ENCODE data around the gene FLNB. TPM values are rescaled to one million over a fixed set of nuclear protein-coding genes. Genes with fewer than 3 reads are reported as not detected.

FLNB gene
- total RNA-seq, 1 donor from 2014 or later = 80.9 TPM

GRCh38 chr3:58084166-58084565 is 75.9 kb downstream of the FLNB start:
- H3K4me3 ChIP-seq (ENCODE audit: low read length in 3 of 3) = no peak overlapping the region
- H3K36me3 ChIP-seq (ENCODE audit: control insufficient read depth in 3 of 3, insufficient read depth in 3 of 3, low read length in 3 of 3) = peaks cover 0 to 9% (median 0%) of the 10 kb centered on the region in 3 donors
- no peak overlapping the region for H3K9ac ChIP-seq (ENCODE audit: low read depth in 1 of 3, low read length in 3 of 3)
- peaks cover 0 to 6% (median 4%) of the 10 kb centered on the region in 3 donors for H3K4me1 ChIP-seq (ENCODE audit: control insufficient read depth in 3 of 3, insufficient read depth in 3 of 3, low read length in 3 of 3)
- no peaks in the 10 kb centered on the region for H3K27me3 ChIP-seq (ENCODE audit: control insufficient read depth in 3 of 3, insufficient read depth in 3 of 3, low read length in 3 of 3)
- no peaks in the 10 kb centered on the region for H3K9me3 ChIP-seq (ENCODE audit: control insufficient read depth in 3 of 3, low read length in 3 of 3)
- no peak overlapping the region for H3K27ac ChIP-seq (ENCODE audit: low read depth, low read length)

GRCh38 chr3:58084788-58085543 is 76.7 kb downstream of the FLNB start:
- no peaks in the 10 kb centered on the region for H3K27me3 ChIP-seq (ENCODE audit: control insufficient read depth in 3 of 3, insufficient read depth in 3 of 3, low read length in 3 of 3)
- H3K4me3 ChIP-seq (ENCODE audit: low read length in 3 of 3) = no peak overlapping the region
- H3K4me1 ChIP-seq (ENCODE audit: control insufficient read depth in 3 of 3, insufficient read depth in 3 of 3, low read length in 3 of 3) = peaks cover 0 to 6% (median 4%) of the 10 kb centered on the region in 3 donors
- peaks cover 0 to 3% (median 0%) of the 10 kb centered on the region in 3 donors for H3K36me3 ChIP-seq (ENCODE audit: control insufficient read depth in 3 of 3, insufficient read depth in 3 of 3, low read length in 3 of 3)
- H3K9me3 ChIP-seq (ENCODE audit: control insufficient read depth in 3 of 3, low read length in 3 of 3) = no peaks in the 10 kb centered on the region
- no peak overlapping the region for H3K27ac ChIP-seq (ENCODE audit: low read depth, low read length)
- H3K9ac ChIP-seq (ENCODE audit: low read depth in 1 of 3, low read length in 3 of 3) = no peak overlapping the region

GRCh38 chr3:58085616-58086015 is 77.4 kb downstream of the FLNB start:
- Histone ChIP-seq H3K27me3 (ENCODE audit: control insufficient read depth in 3 of 3, insufficient read depth in 3 of 3, low read length in 3 of 3) (no peaks in the 10 kb centered on the region), H3K9ac (ENCODE audit: low read depth in 1 of 3, low read length in 3 of 3) (no peak overlapping the region), H3K9me3 (ENCODE audit: control insufficient read depth in 3 of 3, low read length in 3 of 3) (no peaks in the 10 kb centered on the region), H3K4me1 (ENCODE audit: control insufficient read depth in 3 of 3, insufficient read depth in 3 of 3, low read length in 3 of 3) (peaks cover 0 to 6% (median 4%) of the 10 kb centered on the region in 3 donors), H3K36me3 (ENCODE audit: control insufficient read depth in 3 of 3, insufficient read depth in 3 of 3, low read length in 3 of 3) (peaks cover 0 to 2% (median 0%) of the 10 kb centered on the region in 3 donors), H3K4me3 (ENCODE audit: low read length in 3 of 3) (no peak overlapping the region), H3K27ac (ENCODE audit: low read depth, low read length) (no peak overlapping the region)

- no peaks in the 10 kb centered on the region for H3K27me3 ChIP-seq (ENCODE audit: control insufficient read depth in 3 of 3, insufficient read depth in 3 of 3, low read length in 3 of 3)
- H3K27ac ChIP-seq (ENCODE audit: low read depth, low read length) = no peak overlapping the region
- H3K4me3 ChIP-seq (ENCODE audit: low read length in 3 of 3) = no peak overlapping the region
- no peaks in the 10 kb centered on the region for H3K36me3 ChIP-seq (ENCODE audit: control insufficient read depth in 3 of 3, insufficient read depth in 3 of 3, low read length in 3 of 3)
- H3K4me1 ChIP-seq (ENCODE audit: control insufficient read depth in 3 of 3, insufficient read depth in 3 of 3, low read length in 3 of 3) = peaks cover 0 to 2% (median 0%) of the 10 kb centered on the region in 3 donors
- H3K9ac ChIP-seq (ENCODE audit: low read depth in 1 of 3, low read length in 3 of 3) = no peak overlapping the region
- no peaks in the 10 kb centered on the region for H3K9me3 ChIP-seq (ENCODE audit: control insufficient read depth in 3 of 3, low read length in 3 of 3)
Observed at GRCh38 chr3:58088501-58088900, 80.3 kb downstream of the FLNB start.

- Histone ChIP-seq H3K9ac (ENCODE audit: low read depth in 1 of 3, low read length in 3 of 3) (no peak overlapping the region), H3K9me3 (ENCODE audit: control insufficient read depth in 3 of 3, low read length in 3 of 3) (no peaks in the 10 kb centered on the region), H3K36me3 (ENCODE audit: control insufficient read depth in 3 of 3, insufficient read depth in 3 of 3, low read length in 3 of 3) (no peaks in the 10 kb centered on the region), H3K4me3 (ENCODE audit: low read length in 3 of 3) (no peak overlapping the region), H3K27ac (ENCODE audit: low read depth, low read length) (no peak overlapping the region), H3K4me1 (ENCODE audit: control insufficient read depth in 3 of 3, insufficient read depth in 3 of 3, low read length in 3 of 3) (no peaks in the 10 kb centered on the region), H3K27me3 (ENCODE audit: control insufficient read depth in 3 of 3, insufficient read depth in 3 of 3, low read length in 3 of 3) (no peaks in the 10 kb centered on the region)
Observed at GRCh38 chr3:58090351-58090750, 82.1 kb downstream of the FLNB start.

- Histone ChIP-seq H3K4me3 (ENCODE audit: low read length in 3 of 3) (no peak overlapping the region), H3K36me3 (ENCODE audit: control insufficient read depth in 3 of 3, insufficient read depth in 3 of 3, low read length in 3 of 3) (peaks cover 0 to 3% (median 0%) of the 10 kb centered on the region in 3 donors), H3K4me1 (ENCODE audit: control insufficient read depth in 3 of 3, insufficient read depth in 3 of 3, low read length in 3 of 3) (peaks cover 0 to 5% (median 0%) of the 10 kb centered on the region in 3 donors), H3K27ac (ENCODE audit: low read depth, low read length) (no peak overlapping the region), H3K9me3 (ENCODE audit: control insufficient read depth in 3 of 3, low read length in 3 of 3) (no peaks in the 10 kb centered on the region), H3K27me3 (ENCODE audit: control insufficient read depth in 3 of 3, insufficient read depth in 3 of 3, low read length in 3 of 3) (no peaks in the 10 kb centered on the region), H3K9ac (ENCODE audit: low read depth in 1 of 3, low read length in 3 of 3) (no peak overlapping the region)
Observed at GRCh38 chr3:58092521-58092920, 84.3 kb downstream of the FLNB start.

- Histone ChIP-seq H3K9me3 (ENCODE audit: control insufficient read depth in 3 of 3, low read length in 3 of 3) (no peaks in the 10 kb centered on the region), H3K4me1 (ENCODE audit: control insufficient read depth in 3 of 3, insufficient read depth in 3 of 3, low read length in 3 of 3) (peaks cover 0 to 5% (median 0%) of the 10 kb centered on the region in 3 donors), H3K4me3 (ENCODE audit: low read length in 3 of 3) (no peak overlapping the region), H3K27ac (ENCODE audit: low read depth, low read length) (no peak overlapping the region), H3K36me3 (ENCODE audit: control insufficient read depth in 3 of 3, insufficient read depth in 3 of 3, low read length in 3 of 3) (peaks cover 0 to 7% (median 2%) of the 10 kb centered on the region in 3 donors), H3K9ac (ENCODE audit: low read depth in 1 of 3, low read length in 3 of 3) (no peak overlapping the region), H3K27me3 (ENCODE audit: control insufficient read depth in 3 of 3, insufficient read depth in 3 of 3, low read length in 3 of 3) (no peaks in the 10 kb centered on the region)
Observed at GRCh38 chr3:58093574-58094195, 85.5 kb downstream of the FLNB start.

- Histone ChIP-seq H3K36me3 (ENCODE audit: control insufficient read depth in 3 of 3, insufficient read depth in 3 of 3, low read length in 3 of 3) (peaks cover 0 to 11% (median 2%) of the 10 kb centered on the region in 3 donors), H3K9me3 (ENCODE audit: control insufficient read depth in 3 of 3, low read length in 3 of 3) (no peaks in the 10 kb centered on the region), H3K4me1 (ENCODE audit: control insufficient read depth in 3 of 3, insufficient read depth in 3 of 3, low read length in 3 of 3) (peaks cover 0 to 5% (median 2%) of the 10 kb centered on the region in 3 donors), H3K4me3 (ENCODE audit: low read length in 3 of 3) (no peak overlapping the region), H3K27me3 (ENCODE audit: control insufficient read depth in 3 of 3, insufficient read depth in 3 of 3, low read length in 3 of 3) (no peaks in the 10 kb centered on the region), H3K9ac (ENCODE audit: low read depth in 1 of 3, low read length in 3 of 3) (no peak overlapping the region), H3K27ac (ENCODE audit: low read depth, low read length) (no peak overlapping the region)
Observed at GRCh38 chr3:58094657-58095056, 86.4 kb downstream of the FLNB start.

- Histone ChIP-seq H3K36me3 (ENCODE audit: control insufficient read depth in 3 of 3, insufficient read depth in 3 of 3, low read length in 3 of 3) (peaks cover 0 to 11% (median 2%) of the 10 kb centered on the region in 3 donors), H3K27me3 (ENCODE audit: control insufficient read depth in 3 of 3, insufficient read depth in 3 of 3, low read length in 3 of 3) (no peaks in the 10 kb centered on the region), H3K4me3 (ENCODE audit: low read length in 3 of 3) (no peak overlapping the region), H3K4me1 (ENCODE audit: control insufficient read depth in 3 of 3, insufficient read depth in 3 of 3, low read length in 3 of 3) (peaks cover 0 to 5% (median 2%) of the 10 kb centered on the region in 3 donors), H3K9me3 (ENCODE audit: control insufficient read depth in 3 of 3, low read length in 3 of 3) (no peaks in the 10 kb centered on the region), H3K9ac (ENCODE audit: low read depth in 1 of 3, low read length in 3 of 3) (no peak overlapping the region), H3K27ac (ENCODE audit: low read depth, low read length) (no peak overlapping the region)
Observed at GRCh38 chr3:58095603-58096138, 87.4 kb downstream of the FLNB start.

GRCh38 chr3:58098531-58098930 is 90.3 kb downstream of the FLNB start:
- H3K36me3 ChIP-seq (ENCODE audit: control insufficient read depth in 3 of 3, insufficient read depth in 3 of 3, low read length in 3 of 3) = peaks cover 0 to 16% (median 9%) of the 10 kb centered on the region in 3 donors
- H3K27me3 ChIP-seq (ENCODE audit: control insufficient read depth in 3 of 3, insufficient read depth in 3 of 3, low read length in 3 of 3) = no peaks in the 10 kb centered on the region
- H3K9me3 ChIP-seq (ENCODE audit: control insufficient read depth in 3 of 3, low read length in 3 of 3) = no peaks in the 10 kb centered on the region
- no peak overlapping the region for H3K27ac ChIP-seq (ENCODE audit: low read depth, low read length)
- H3K4me3 ChIP-seq (ENCODE audit: low read length in 3 of 3) = no peak overlapping the region
- peaks cover 0 to 5% (median 2%) of the 10 kb centered on the region in 3 donors for H3K4me1 ChIP-seq (ENCODE audit: control insufficient read depth in 3 of 3, insufficient read depth in 3 of 3, low read length in 3 of 3)
- no peak overlapping the region for H3K9ac ChIP-seq (ENCODE audit: low read depth in 1 of 3, low read length in 3 of 3)

All from skeletal muscle tissue (tissue), 4 donors.